Karpas-422 (cell line): ENCODE measurements around the gene C2orf68. TPM values are rescaled to one million over a fixed set of nuclear protein-coding genes. Genes with fewer than 3 reads are reported as not detected.

ENCODE experiments used
- DNase-seq: peaks from one replicate; pipeline ENCODE4 v3.0.0-alpha.2; 2015
- H2AFZ ChIP-seq: fragments of 200-600 bp; sonication (generic); 2 replicates; pipeline ENCODE4 v1.6.1; 2014; ENCODE audit warnings: antibody characterized with exemption, low read length, mixed read lengths
- H3K27ac ChIP-seq: fragments of 200-600 bp; sonication (generic); 2 replicates; pipeline ENCODE4 v1.5.1; 2014; ENCODE audit warnings: mild to moderate bottlenecking, low read length, moderate library complexity
- H3K27me3 ChIP-seq: fragments of 200-600 bp; sonication (generic); 2 replicates; pipeline ENCODE4 v1.6.1; 2014; ENCODE audit warnings: low read length, mixed read lengths
- H3K36me3 ChIP-seq: fragments of 200-600 bp; sonication (generic); 2 replicates; pipeline ENCODE4 v1.6.1; 2014; ENCODE audit warnings: low read length, mixed read lengths; ENCODE audit not compliant: insufficient read depth
- H3K4me1 ChIP-seq: fragments of 200-600 bp; sonication (generic); 2 replicates; pipeline ENCODE4 v1.6.1; 2014; ENCODE audit warnings: mild to moderate bottlenecking, low read length, mixed read lengths
- H3K4me2 ChIP-seq: fragments of 200-600 bp; sonication (generic); 2 replicates; pipeline ENCODE4 v1.6.1; 2014; ENCODE audit warnings: low read length, low read depth, mild to moderate bottlenecking; ENCODE audit not compliant: poor library complexity, severe bottlenecking
- H3K4me3 ChIP-seq: fragments of 200-600 bp; sonication (generic); 2 replicates; pipeline ENCODE4 v1.5.1; 2014; ENCODE audit warnings: mild to moderate bottlenecking, antibody characterized with exemption, low read length, mixed read lengths
- H3K79me2 ChIP-seq: fragments of 200-600 bp; sonication (generic); 2 replicates; pipeline ENCODE4 v1.6.1; 2014; ENCODE audit warnings: mild to moderate bottlenecking, low read length, mixed read lengths
- H3K9ac ChIP-seq: fragments of 200-600 bp; sonication (generic); 2 replicates; pipeline ENCODE4 v1.6.0; 2014; ENCODE audit warnings: low read length
- H3K9me2 ChIP-seq: fragments of 200-600 bp; sonication (generic), shearing (Covaris generic); replicated peaks from 2 replicates; pipeline ENCODE4 v1.6.0; 2014; ENCODE audit warnings: mild to moderate bottlenecking, low read length, moderate library complexity; ENCODE audit not compliant: insufficient read depth
- H3K9me3 ChIP-seq: fragments of 300-700, 200-600 bp; sonication (generic); 2 replicates; pipeline ENCODE4 v1.6.1; 2014; ENCODE audit warnings: low read length, mixed read lengths
- H4K20me1 ChIP-seq: fragments of 200-600 bp; sonication (generic); 2 replicates; pipeline ENCODE4 v1.6.1; 2014; ENCODE audit warnings: mild to moderate bottlenecking, antibody characterized with exemption, low read length, low read depth; ENCODE audit not compliant: insufficient read depth
- total RNA-seq: library from RNA; depleted of rRNA; stranded (reverse); fragments of >200 nt; shearing (Covaris generic); gene quantifications from 2 replicates; pipeline ENCODE4 v1.2.3, GENCODE V29; 2014; ENCODE audit warnings: low replicate concordance

The C2orf68 gene
- total RNA-seq, 1 experiment from 2014 or later, result 111 TPM

DNA sequence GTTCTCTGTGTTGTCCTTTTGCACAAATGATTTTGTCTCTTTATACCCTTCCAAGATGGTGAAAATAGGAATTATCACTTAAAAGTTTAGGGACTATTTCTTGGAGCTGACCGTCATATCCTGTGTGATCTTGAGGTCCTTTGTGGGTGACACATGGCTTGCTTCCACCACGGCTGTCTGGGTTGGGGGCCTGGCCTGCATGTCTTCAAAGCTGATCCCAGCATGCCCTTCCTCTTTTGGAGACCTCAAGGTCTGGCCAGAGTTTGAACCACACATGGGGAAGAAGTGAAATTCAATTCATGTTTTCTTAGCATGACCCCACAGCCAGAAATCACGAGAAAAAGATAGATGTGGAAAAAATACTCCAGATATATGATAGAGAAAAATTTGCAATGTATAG lies 42.1 kb upstream of the C2orf68 start:
- no peak overlapping the region for H3K27ac ChIP-seq
- H3K4me3 ChIP-seq, result no peak overlapping the region
- H4K20me1 ChIP-seq, result no peaks in the 10 kb centered on the region
- H3K9me2 ChIP-seq, result no peaks in the 10 kb centered on the region
- no peaks in the 10 kb centered on the region for H3K4me1 ChIP-seq
- H3K9ac ChIP-seq, result no peak overlapping the region
- H3K9me3 ChIP-seq, result no peaks in the 10 kb centered on the region
- no peak for DNase-seq
- no peaks in the 10 kb centered on the region for H3K79me2 ChIP-seq
- H3K4me2 ChIP-seq, result no peak overlapping the region
- peaks cover 28% of the 10 kb centered on the region for H3K36me3 ChIP-seq
- H2AFZ ChIP-seq, result no peak overlapping the region
- H3K27me3 ChIP-seq, result no peaks in the 10 kb centered on the region

DNA sequence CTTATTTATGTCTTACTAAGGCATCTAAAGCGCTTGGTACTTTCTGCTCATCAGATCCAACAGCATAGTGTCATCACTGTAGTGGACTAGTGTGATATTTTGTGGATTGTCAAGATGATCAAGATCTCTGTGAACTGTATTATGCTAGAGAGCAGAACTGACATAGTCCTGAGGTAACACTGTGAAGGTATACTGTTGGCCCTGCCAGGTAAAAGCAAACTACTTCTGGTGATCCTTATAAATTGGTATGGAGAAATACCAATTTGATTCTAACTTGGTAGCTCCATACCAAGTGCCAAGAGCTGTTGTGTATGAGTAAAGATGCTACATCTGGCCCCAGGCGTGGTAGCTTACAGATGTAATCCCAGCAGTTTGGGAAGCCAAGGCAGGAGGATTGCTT lies 40.2 kb upstream of the C2orf68 start:
- no peak overlapping the region for H3K27ac ChIP-seq
- H4K20me1 ChIP-seq, result no peaks in the 10 kb centered on the region
- peaks cover 47% of the 10 kb centered on the region for H3K36me3 ChIP-seq
- H3K4me1 ChIP-seq, result no peaks in the 10 kb centered on the region
- no peaks in the 10 kb centered on the region for H3K9me2 ChIP-seq
- H3K4me3 ChIP-seq, result no peak overlapping the region
- DNase-seq, result no peak
- H3K79me2 ChIP-seq, result no peaks in the 10 kb centered on the region
- H2AFZ ChIP-seq, result no peak overlapping the region
- H3K27me3 ChIP-seq, result no peaks in the 10 kb centered on the region
- H3K9ac ChIP-seq, result no peak overlapping the region
- no peak overlapping the region for H3K4me2 ChIP-seq
- no peaks in the 10 kb centered on the region for H3K9me3 ChIP-seq

GRCh38 chr2:85651097-85651496 lies 39.2 kb upstream of the C2orf68 start:
- H4K20me1 ChIP-seq, result no peaks in the 10 kb centered on the region
- peaks cover 55% of the 10 kb centered on the region for H3K36me3 ChIP-seq
- H3K4me3 ChIP-seq, result no peak overlapping the region
- H3K9me3 ChIP-seq, result no peaks in the 10 kb centered on the region
- H3K79me2 ChIP-seq, result peaks cover 5% of the 10 kb centered on the region; the same call in 1 of the 2 replicates
- H3K9ac ChIP-seq, result no peak overlapping the region
- H3K27me3 ChIP-seq, result no peaks in the 10 kb centered on the region
- no peaks in the 10 kb centered on the region for H3K9me2 ChIP-seq
- no peaks in the 10 kb centered on the region for H3K4me1 ChIP-seq
- no peak overlapping the region for H2AFZ ChIP-seq
- no peak for DNase-seq
- H3K4me2 ChIP-seq, result no peak overlapping the region
- H3K27ac ChIP-seq, result no peak overlapping the region

DNA sequence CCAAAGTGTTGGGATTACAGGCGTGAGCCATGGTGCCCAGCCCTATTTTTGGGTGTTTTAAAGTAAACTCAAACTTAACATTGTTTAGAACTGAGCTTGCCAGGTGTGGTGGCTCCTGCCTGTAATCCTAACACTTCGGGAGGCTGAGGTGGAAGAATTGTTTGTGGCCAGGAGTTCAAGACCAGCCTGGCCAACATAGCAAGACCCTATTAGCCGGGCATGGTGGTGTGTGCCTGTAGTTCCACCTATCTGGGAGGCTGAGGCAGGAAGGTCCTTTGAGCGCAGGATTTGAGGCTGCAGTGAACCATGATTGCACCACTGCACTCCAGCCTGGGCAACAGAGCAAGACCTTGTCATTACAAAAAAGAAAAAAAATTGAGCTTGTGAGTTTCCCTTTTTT lies 38.6 kb upstream of the C2orf68 start:
- Histone ChIP-seq H3K27ac (no peak overlapping the region), H2AFZ (no peak overlapping the region), H3K9me3 (no peaks in the 10 kb centered on the region), H3K9ac (no peak overlapping the region), H3K4me2 (no peak overlapping the region), H3K4me1 (no peaks in the 10 kb centered on the region), H4K20me1 (no peaks in the 10 kb centered on the region), H3K9me2 (no peaks in the 10 kb centered on the region), H3K4me3 (no peak overlapping the region), H3K36me3 (peaks cover 62% of the 10 kb centered on the region), H3K27me3 (no peaks in the 10 kb centered on the region), H3K79me2 (peaks cover 5% of the 10 kb centered on the region; the same call in 1 of the 2 replicates)
- DNase-seq, result no peak

DNA sequence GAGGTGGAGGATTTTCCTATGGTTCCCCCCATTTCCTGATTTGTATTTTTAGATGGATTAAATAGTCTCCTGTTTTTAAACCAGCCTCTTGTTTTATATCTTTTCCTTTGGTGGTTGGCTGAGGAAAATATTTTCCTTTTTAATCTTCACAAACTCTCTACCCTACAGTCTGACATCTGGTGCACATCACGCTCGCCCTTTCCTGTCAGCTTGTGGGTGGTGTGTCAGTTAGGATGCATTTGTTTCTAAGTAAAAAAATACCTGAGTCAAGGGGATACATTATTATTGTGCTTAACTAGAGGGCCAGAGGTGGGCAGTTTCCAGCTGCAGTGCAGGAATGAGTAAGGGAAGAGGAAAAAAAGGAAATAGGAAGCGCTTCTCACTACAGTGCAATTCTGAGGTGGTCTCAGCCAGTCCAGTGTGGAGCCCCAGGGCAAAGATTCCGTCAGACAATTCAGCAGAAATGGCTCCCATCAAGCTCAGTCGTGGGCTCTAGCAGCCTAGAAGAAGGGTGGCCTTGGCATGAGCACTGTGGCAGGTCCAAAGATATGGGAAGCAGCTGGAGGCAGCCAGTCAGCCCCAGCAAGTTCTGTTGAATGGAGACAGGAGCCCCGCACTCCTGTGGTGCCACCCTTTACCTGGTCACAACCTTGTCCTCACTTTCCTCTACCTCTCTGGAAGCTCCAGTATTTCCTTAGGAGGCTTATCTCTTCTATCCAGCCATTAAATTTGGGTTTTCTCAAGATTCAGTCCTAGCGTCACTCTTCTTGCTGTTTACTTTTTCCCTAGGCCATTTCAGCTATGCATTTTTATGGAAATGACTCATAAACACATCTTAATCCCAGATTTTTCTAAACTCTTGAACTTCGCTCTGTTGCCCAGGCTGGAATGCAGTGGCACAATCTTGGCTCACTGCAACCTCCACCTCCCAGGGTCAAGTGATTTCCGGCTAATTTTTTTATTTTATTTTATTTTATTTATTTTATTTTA lies 37.6 kb upstream of the C2orf68 start:
- H3K4me3 ChIP-seq, result no peak overlapping the region
- no peak overlapping the region for H3K4me2 ChIP-seq
- H3K9me3 ChIP-seq, result no peaks in the 10 kb centered on the region
- H3K4me1 ChIP-seq, result no peaks in the 10 kb centered on the region
- H3K9me2 ChIP-seq, result no peaks in the 10 kb centered on the region
- H3K36me3 ChIP-seq, result peaks cover 70% of the 10 kb centered on the region
- no peak overlapping the region for H3K9ac ChIP-seq
- no peak overlapping the region for H3K27ac ChIP-seq
- H3K27me3 ChIP-seq, result no peaks in the 10 kb centered on the region
- peaks cover 8% of the 10 kb centered on the region; the same call in 1 of the 2 replicates for H3K79me2 ChIP-seq
- no peaks in the 10 kb centered on the region for H4K20me1 ChIP-seq
- no peak overlapping the region for H2AFZ ChIP-seq
- DNase-seq, result no peak

DNA sequence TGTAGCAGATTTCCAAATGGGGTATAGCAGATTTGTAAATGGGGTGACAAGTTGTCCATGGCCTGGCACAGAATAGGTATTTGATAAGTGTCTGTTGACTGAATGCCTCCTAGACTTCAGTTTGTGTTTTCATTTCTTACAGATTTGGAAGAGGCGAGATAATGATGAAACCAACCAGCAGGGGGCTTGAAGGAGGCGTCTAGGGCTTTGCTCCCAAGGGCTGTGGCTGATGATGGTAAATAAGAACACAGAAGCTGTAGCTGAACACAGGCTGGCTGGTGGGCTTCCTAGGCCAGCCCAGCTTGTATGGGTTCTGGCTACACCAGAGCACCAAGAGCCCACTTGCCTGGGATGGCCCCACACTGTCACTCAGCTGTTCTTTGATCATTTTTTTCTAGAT lies 36.8 kb upstream of the C2orf68 start:
- Histone ChIP-seq H2AFZ (no peak overlapping the region), H3K9me3 (no peaks in the 10 kb centered on the region), H3K4me2 (no peak overlapping the region), H3K27ac (no peak overlapping the region), H3K36me3 (peaks cover 74% of the 10 kb centered on the region), H3K4me3 (no peak overlapping the region), H3K9me2 (no peaks in the 10 kb centered on the region), H3K4me1 (no peaks in the 10 kb centered on the region), H3K9ac (no peak overlapping the region), H4K20me1 (no peaks in the 10 kb centered on the region), H3K27me3 (no peaks in the 10 kb centered on the region), H3K79me2 (peaks cover 8% of the 10 kb centered on the region; the same call in 1 of the 2 replicates)
- DNase-seq, result peak; percentile 77

DNA sequence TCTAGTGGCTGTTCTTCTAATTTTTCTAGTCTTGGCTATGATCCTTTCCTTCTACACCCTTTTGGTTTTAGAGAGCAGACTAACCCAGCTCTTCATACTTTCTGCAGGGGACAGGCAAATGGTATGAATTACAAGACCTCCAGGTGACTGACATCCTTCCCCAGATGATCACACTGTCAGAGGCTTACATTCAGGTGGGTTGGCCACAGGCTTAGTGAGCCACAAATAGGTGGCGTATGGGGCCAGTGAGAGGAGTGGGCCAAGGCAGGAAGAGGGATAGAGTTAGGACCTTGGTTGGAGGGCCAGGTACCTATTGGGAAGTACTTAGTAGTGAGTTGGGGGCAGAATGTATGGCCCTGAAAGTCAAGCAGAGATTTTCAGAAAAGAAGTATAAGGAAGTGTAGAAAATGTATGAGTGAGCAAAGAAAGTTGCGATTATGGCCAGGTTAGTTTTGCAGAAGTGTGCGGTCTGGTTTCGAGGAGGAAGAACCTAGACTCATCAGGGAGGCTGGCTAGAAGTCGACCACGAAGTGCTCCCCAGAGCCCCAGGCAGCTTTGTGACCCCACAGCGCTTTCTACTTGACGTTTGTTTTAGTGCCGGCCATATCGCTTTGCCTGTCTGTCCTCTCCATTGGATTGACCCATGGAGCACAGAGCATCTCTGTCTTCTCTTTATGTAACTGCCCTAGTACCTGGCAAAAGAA lies 36.1 kb upstream of the C2orf68 start:
- Histone ChIP-seq H3K4me2 (no peak overlapping the region), H3K9me2 (no peaks in the 10 kb centered on the region), H2AFZ (no peak overlapping the region), H3K36me3 (peaks cover 78% of the 10 kb centered on the region), H3K27ac (no peak overlapping the region), H3K4me3 (no peak overlapping the region), H3K79me2 (peaks cover 8% of the 10 kb centered on the region; the same call in 1 of the 2 replicates), H3K4me1 (no peaks in the 10 kb centered on the region), H4K20me1 (no peaks in the 10 kb centered on the region), H3K27me3 (no peaks in the 10 kb centered on the region), H3K9ac (no peak overlapping the region), H3K9me3 (no peaks in the 10 kb centered on the region)
- DNase-seq, result no peak

DNA sequence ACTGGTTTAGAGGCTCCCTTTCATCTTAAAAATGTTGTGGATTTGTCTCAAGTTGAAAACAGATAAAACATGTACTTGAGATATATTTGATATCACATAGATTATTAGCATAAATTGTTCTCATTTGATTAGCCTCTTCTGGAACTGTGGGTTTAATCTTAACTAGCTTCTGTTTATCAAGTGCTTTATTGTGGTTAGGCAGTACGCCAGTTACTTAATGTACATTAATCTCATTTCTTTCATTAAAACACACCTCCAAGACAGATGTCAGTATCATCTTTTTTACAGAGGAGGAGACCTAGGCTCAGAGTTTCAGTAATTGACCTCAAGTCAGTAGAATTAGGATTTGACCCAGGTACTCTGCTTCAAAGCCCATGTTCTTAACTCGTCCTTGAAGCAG lies 34.3 kb upstream of the C2orf68 start:
- Histone ChIP-seq H3K9me2 (no peaks in the 10 kb centered on the region), H3K4me3 (no peak overlapping the region), H3K27me3 (no peaks in the 10 kb centered on the region), H3K4me2 (no peak overlapping the region), H3K79me2 (peaks cover 15% of the 10 kb centered on the region; the same call in 1 of the 2 replicates), H3K36me3 (peaks cover 87% of the 10 kb centered on the region), H3K4me1 (no peaks in the 10 kb centered on the region), H3K9me3 (no peaks in the 10 kb centered on the region), H3K27ac (no peak overlapping the region), H4K20me1 (no peaks in the 10 kb centered on the region), H3K9ac (no peak overlapping the region), H2AFZ (no peak overlapping the region)
- DNase-seq, result no peak
